ENCODE measurements around the gene BLOC1S2.

- TF ChIP-seq CTCF (conservative IDR thresholded peaks at IDR 0.05 in 1 of 2, IDR thresholded peaks at IDR 0.05 in 1 of 2; ENCODE audit: extremely low read depth in 1 of 2, insufficient read depth in 1 of 2, low read depth in 1 of 2, low read length in 2 of 2) (no peak), EZH2 (IDR thresholded peaks at IDR 0.05; ENCODE audit: borderline replicate concordance, low read length) (no peak)
Observed at GRCh38 chr10:100288196-100288595, 1.7 kb upstream of the BLOC1S2 start.
